Endothelial cell of umbilical vein (primary cell): ENCODE results near the gene RNU5B-1. TPM values are rescaled to one million over a fixed set of nuclear protein-coding genes. Genes with fewer than 3 reads are reported as not detected.

Source experiments
- BruUV-seq: library from RNA; stranded (reverse); fragments of 400-500 nt; replicated peaks from 2 replicates; lab custom pipeline; 2021; lab: Mats Ljungman, UMichigan
- CTCF ChIA-PET: fragments of 300-600, 350-600 bp; sonication (Branson Sonifier 250); formaldehyde crosslinking; loops from one replicate; lab custom pipeline; 2021; ENCODE audit warnings: antibody characterized with exemption, inconsistent platforms; lab: Charles Lee
- POLR2A ChIA-PET: fragments of 300-600, 350-600 bp; sonication (Branson Sonifier 250); formaldehyde crosslinking; loops from one replicate; lab custom pipeline; 2021; ENCODE audit warnings: antibody characterized with exemption, inconsistent platforms; lab: Charles Lee
- DNase-seq: peaks from one replicate; pipeline ENCODE4 v3.0.0-alpha.2; 2011; ENCODE audit warnings: low read depth, low spot score
- FAIRE-seq: peaks from 2 replicates; lab custom pipeline; 2011; peaks lifted over from hg19 to GRCh38; lab: Jason Lieb, UNC
- H2AFZ ChIP-seq: 2 replicates; pipeline ENCODE4 v1.6.0; 2012; ENCODE audit warnings: low read depth, low read length, control low read depth, inconsistent platforms
- H3K27ac ChIP-seq: 2 replicates; pipeline ENCODE4 v1.5.1; 2011; ENCODE audit warnings: low read depth, mild to moderate bottlenecking, control low read depth, low read length, moderate library complexity; ENCODE audit not compliant: insufficient read depth
- H3K27me3 ChIP-seq, 2 experiments: 2 replicates each; pipeline versions ENCODE4 v1.6.0 to v1.6.1; 2011; ENCODE audit warnings: low read length in 2 of 2, mixed read lengths in 1 of 2; ENCODE audit not compliant: control insufficient read depth in 2 of 2, insufficient read depth in 2 of 2
- H3K36me3 ChIP-seq, 2 experiments: 2 replicates in 1 of 2; 3 replicates in 1 of 2; pipeline ENCODE4 v1.5.1; 2011; ENCODE audit warnings: low read length in 2 of 2, mild to moderate bottlenecking in 1 of 2, moderate library complexity in 1 of 2; ENCODE audit not compliant: control insufficient read depth in 2 of 2, insufficient read depth in 2 of 2; ENCODE audit errors: extremely low read depth in 1 of 2
- H3K4me1 ChIP-seq: 3 replicates; pipeline ENCODE4 v1.5.1; 2011; ENCODE audit warnings: mild to moderate bottlenecking, low read length; ENCODE audit not compliant: control insufficient read depth, insufficient read depth; ENCODE audit errors: extremely low read depth
- H3K4me2 ChIP-seq: 2 replicates; pipeline ENCODE4 v1.6.1; 2011; ENCODE audit warnings: low read length, control low read depth, mixed read lengths; ENCODE audit not compliant: insufficient read depth
- H3K4me3 ChIP-seq, 3 experiments: fragments of 200-600 bp in 1 of 3; sonication (generic), shearing (Covaris generic) in 1 of 3; replicated peaks in 1 of 3; 2 replicates each; pipeline ENCODE4 v1.5.1; 2011 to 2016; ENCODE audit warnings: control low read depth in 3 of 3, low read length in 3 of 3, mild to moderate bottlenecking in 2 of 3, inconsistent platforms in 1 of 3, low read depth in 1 of 3, moderate library complexity in 1 of 3; ENCODE audit not compliant: insufficient read depth in 1 of 3
- H3K79me2 ChIP-seq: 2 replicates; pipeline ENCODE4 v1.6.0; 2012; ENCODE audit warnings: low read length, inconsistent platforms; ENCODE audit not compliant: control insufficient read depth, insufficient read depth
- H3K9ac ChIP-seq: replicated peaks from 2 replicates; pipeline ENCODE3; 2011; ENCODE audit warnings: low read length, control low read depth; ENCODE audit not compliant: insufficient read depth; ENCODE audit errors: extremely low read depth
- H3K9me1 ChIP-seq: replicated peaks from 3 replicates; pipeline ENCODE4 v1.6.0; 2011; ENCODE audit warnings: mild to moderate bottlenecking, low read length; ENCODE audit not compliant: control insufficient read depth, insufficient read depth; ENCODE audit errors: extremely low read depth
- H3K9me3 ChIP-seq: replicated peaks from 2 replicates; pipeline ENCODE4 v1.5.1; 2012; ENCODE audit warnings: low read length, inconsistent platforms; ENCODE audit not compliant: control insufficient read depth, insufficient read depth
- H4K20me1 ChIP-seq: replicated peaks from 2 replicates; pipeline ENCODE3; 2011; ENCODE audit warnings: mild to moderate bottlenecking, low read length; ENCODE audit not compliant: control insufficient read depth, insufficient read depth; ENCODE audit errors: extremely low read depth
- CTCF ChIP-seq, 2 donors: IDR thresholded peaks; 1 replicate in 1 of 2; 2 replicates in 1 of 2; pipeline ENCODE4 v1.5.1; 2011; ENCODE audit warnings: low read length in 2 of 2, mild to moderate bottlenecking in 2 of 2, moderate library complexity in 2 of 2, control low read depth in 1 of 2, inconsistent platforms in 1 of 2, low read depth in 1 of 2; ENCODE audit not compliant: insufficient read depth in 1 of 2; ENCODE audit errors: extremely low read depth in 1 of 2
- EZH2 ChIP-seq: IDR thresholded peaks from 2 replicates; pipeline ENCODE4 v1.6.1; 2012; ENCODE audit warnings: borderline replicate concordance, low read depth, mild to moderate bottlenecking, moderate library complexity, low read length, inconsistent platforms; ENCODE audit not compliant: severe bottlenecking
- FOS ChIP-seq: IDR thresholded peaks from 2 replicates; pipeline ENCODE4 v1.6.1; 2011; ENCODE audit warnings: mild to moderate bottlenecking, low read length, moderate library complexity, borderline replicate concordance; ENCODE audit not compliant: insufficient read depth
- GATA2 ChIP-seq: IDR thresholded peaks from 2 replicates; pipeline ENCODE4 v1.7.0; 2011; ENCODE audit warnings: low read depth, mild to moderate bottlenecking, moderate library complexity, mixed read lengths, low read length; ENCODE audit not compliant: insufficient read length, insufficient read depth
- JUN ChIP-seq: IDR thresholded peaks from 2 replicates; pipeline ENCODE4 v1.6.1; 2011; ENCODE audit warnings: borderline replicate concordance, low read depth; ENCODE audit not compliant: insufficient read length, insufficient read depth
- MAX ChIP-seq: IDR thresholded peaks from 2 replicates; pipeline ENCODE4 v1.6.1; 2011; ENCODE audit not compliant: insufficient read depth, insufficient read length
- MYC ChIP-seq: IDR thresholded peaks from one replicate; pipeline ENCODE4 v1.6.1; 2011; ENCODE audit warnings: mild to moderate bottlenecking, low read depth, low read length
- POLR2A ChIP-seq: IDR thresholded peaks from 2 replicates; pipeline ENCODE4 v1.6.1; 2012; ENCODE audit warnings: low read depth, mild to moderate bottlenecking, control low read depth, low read length
- POLR2AphosphoS5 ChIP-seq: IDR thresholded peaks from 2 replicates; pipeline ENCODE4 v1.6.1; 2012; ENCODE audit warnings: low read depth, mild to moderate bottlenecking, control low read depth, low read length, moderate library complexity; ENCODE audit not compliant: insufficient read depth
- dilution Hi-C: fragments of 300-500 bp; cut with MboI; formaldehyde crosslinking; loops from one replicate; pipeline ENCODE4 v1.15.0; 2019; ENCODE audit warnings: low sequenced_read_pairs; ENCODE audit not compliant: extremely low pct_ligation_motif_present
- intact Hi-C: fragments of 100-400 bp; cut with micrococcal nuclease; formaldehyde crosslinking; loops from one replicate; pipeline ENCODE4 v1.10.0; 2022
- polyA plus RNA-seq, 4 experiments: library from polyadenylated mRNA; depleted of rRNA in 3 of 4; stranded (reverse) in 3 of 4; unstranded in 1 of 4; fragments of >200 nt; gene quantifications; 2 replicates each; pipeline versions ENCODE4 v1.2.1 to v1.2.3, GENCODE V29; 2011 to 2012; ENCODE audit warnings: missing spikeins in 1 of 4
- total RNA-seq: library from RNA; stranded (reverse); gene quantifications from 2 replicates; pipeline ENCODE4 v1.2.3, GENCODE V29; 2021

RNU5B-1 gene
- total and polyA plus RNA-seq, 2 donors (not counting 3 experiments of a cell fraction or from before 2014, with no cell fraction given): not detected

- FAIRE-seq (no peak), DNase-seq (no peak)
- BruUV-seq: no TSS peak
- POLR2A ChIA-PET: interaction anchor here (0.6 to 1.9 kb wide), 29 partner anchors 10 to 987 kb away, joined by 3 to 39 read pairs (median 4); partner anchors contain the start of genes CLPX, PARP16, PLEKHO2 and UBAP1L
- dilution Hi-C loops: no loop called here
- intact Hi-C loops: loop anchor here (2.0 kb wide), 1 partner anchor 120 kb away; the partner anchor contains the start of gene CLPX
- H3K4me1 ChIP-seq: peaks cover 9% of the 10 kb centered on the region
- H3K9me1 ChIP-seq: no peaks in the 10 kb centered on the region
- peak; percentile 36 for TF ChIP-seq JUN
- no peak for TF ChIP-seq POLR2AphosphoS5
- TF ChIP-seq FOS: no peak
- no peak for TF ChIP-seq POLR2A
- no peak overlapping the region for H2AFZ ChIP-seq
- peak overlapping the region; percentile 14 for H3K4me2 ChIP-seq
- CTCF ChIA-PET: interaction anchor here (0.6 to 2.1 kb wide), 9 partner anchors 7 to 120 kb away, joined by 3 to 14 read pairs (median 4); partner anchors contain the start of genes CLPX and PARP16
- no peaks in the 10 kb centered on the region for H3K36me3 ChIP-seq
- H3K79me2 ChIP-seq: no peaks in the 10 kb centered on the region
- no peak overlapping the region for H3K9ac ChIP-seq
- H4K20me1 ChIP-seq: no peaks in the 10 kb centered on the region
- peaks cover 0 to 2% of the 10 kb centered on the region in 2 experiments for H3K27me3 ChIP-seq
- no peak overlapping the region for H3K27ac ChIP-seq
- H3K4me3 ChIP-seq: no peak overlapping the region
- no peaks in the 10 kb centered on the region for H3K9me3 ChIP-seq
Measured at GRCh38 chr15:65305150-65305758, 777 bp downstream of the RNU5B-1 start.

- CTCF ChIA-PET: interaction anchor here (0.6 to 1.5 kb wide), 4 partner anchors 9 to 96 kb away, joined by 3 to 4 read pairs (median 3); no protein-coding TSS in a partner anchor
- no peak for TF ChIP-seq GATA2
- no peak for TF ChIP-seq MAX
- TF ChIP-seq CTCF (IDR thresholded peaks at IDR 0.05; ENCODE audit: extremely low read depth in 1 of 2, insufficient read depth in 1 of 2, low read depth in 1 of 2, low read length in 2 of 2): no peak
- TF ChIP-seq EZH2: no peak
- no peak for TF ChIP-seq POLR2AphosphoS5
- no peak for TF ChIP-seq POLR2A
- no peak for TF ChIP-seq JUN
- TF ChIP-seq MYC: no peak
- no peak for TF ChIP-seq FOS
- dilution Hi-C loops: no loop called here
- no peak for DNase-seq
- Histone ChIP-seq H3K36me3 (no peaks in the 10 kb centered on the region), H3K4me3 (no peak overlapping the region), H4K20me1 (no peaks in the 10 kb centered on the region), H3K9ac (no peak overlapping the region), H2AFZ (no peak overlapping the region), H3K79me2 (no peaks in the 10 kb centered on the region), H3K4me2 (no peak overlapping the region), H3K4me1 (peaks cover 9% of the 10 kb centered on the region), H3K27me3 (peaks cover 0 to 2% of the 10 kb centered on the region in 2 experiments), H3K9me3 (no peaks in the 10 kb centered on the region), H3K27ac (no peak overlapping the region), H3K9me1 (no peaks in the 10 kb centered on the region)
- FAIRE-seq: no peak
- no TSS peak for BruUV-seq
- intact Hi-C loops: loop anchor here (2.0 kb wide), 1 partner anchor 121 kb away; the partner anchor contains the start of gene CLPX
- POLR2A ChIA-PET: interaction anchor here (0.7 to 1.9 kb wide), 6 partner anchors 19 to 710 kb away, joined by 3 to 10 read pairs (median 5); partner anchors contain the start of genes PARP16 and UBAP1L
Measured at GRCh38 chr15:65305776-65306175, 1.3 kb downstream of the RNU5B-1 start.
